Chondrocyte (in vitro differentiated cells): ENCODE results near the gene OTOF. TPM values are rescaled to one million over a fixed set of nuclear protein-coding genes. Genes with fewer than 3 reads are reported as not detected.

Experiments
- DNase-seq: peaks from one replicate; pipeline ENCODE4 v3.0.0; 2021; ENCODE audit warnings: mixed read lengths, low spot score
- H3K27ac Mint-ChIP-seq: one replicate; pipeline ENCODE4 v1.8.0; 2021; ENCODE audit warnings: mild to moderate bottlenecking, moderate library complexity, mixed read lengths; ENCODE audit not compliant: unreplicated experiment
- H3K27me3 Mint-ChIP-seq: 2 replicates; pipeline ENCODE4 v1.8.0; 2021; ENCODE audit warnings: low read depth, mixed read lengths
- H3K36me3 Mint-ChIP-seq: 2 replicates; pipeline ENCODE4 v1.8.0; 2021; ENCODE audit warnings: low read depth, mixed read lengths
- H3K4me1 Mint-ChIP-seq: 2 replicates; pipeline ENCODE4 v1.8.0; 2021; ENCODE audit warnings: low read depth, mild to moderate bottlenecking, mixed read lengths
- H3K4me3 Mint-ChIP-seq: one replicate; pipeline ENCODE4 v1.8.0; 2021; ENCODE audit warnings: mild to moderate bottlenecking, moderate library complexity, mixed read lengths; ENCODE audit not compliant: unreplicated experiment
- H3K9me3 Mint-ChIP-seq: 2 replicates; pipeline ENCODE4 v1.8.0; 2021; ENCODE audit warnings: low read depth, mixed read lengths
- total RNA-seq: library from RNA; stranded (reverse); gene quantifications from 3 replicates; pipeline ENCODE4 v1.2.1, GENCODE V29; 2021
- TF ChIP-seq, protein P1 (sequence below): fragments of 200-600 bp; sonication (generic); IDR thresholded peaks from 2 replicates; pipeline ENCODE4 v1.5.0; 2021; ENCODE audit warnings: antibody characterized with exemption, mild to moderate bottlenecking, moderate library complexity

OTOF gene
- total RNA-seq, 1 donor from 2014 or later = not detected

DNA sequence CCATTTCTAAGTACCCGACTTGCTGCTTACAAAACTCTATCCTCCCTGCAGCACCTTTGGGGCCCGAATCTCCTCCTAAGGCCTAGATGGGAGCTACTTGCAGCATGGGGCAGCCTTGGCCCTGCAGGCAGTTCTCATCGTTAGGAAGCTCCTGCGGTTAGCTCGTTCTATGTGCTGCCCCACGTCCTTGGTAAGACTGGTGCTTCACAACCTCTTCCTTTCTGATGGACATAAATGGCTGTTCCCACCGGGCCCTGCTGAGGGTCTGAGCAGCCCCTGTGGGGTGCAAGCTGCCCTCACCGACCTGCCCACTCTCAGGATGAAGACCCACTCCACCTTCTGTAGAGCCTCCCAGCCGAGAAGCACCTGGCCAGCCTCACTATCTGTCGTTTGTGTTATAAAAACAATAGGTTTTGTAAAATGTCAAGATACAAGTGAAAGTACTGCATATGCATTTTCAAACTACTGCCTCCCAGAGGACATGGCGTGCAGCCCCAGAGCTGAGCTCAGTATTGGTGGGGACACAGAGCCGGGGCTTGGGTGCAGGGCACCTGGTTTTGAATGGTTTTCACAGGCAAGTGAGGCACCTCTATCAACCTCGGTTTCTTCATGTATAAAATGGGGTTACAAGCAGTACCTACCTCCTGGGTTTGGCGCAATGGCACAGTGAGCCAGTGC, 19.4 kb downstream of the OTOF start:
- H3K27me3 Mint-ChIP-seq = peaks cover 8% of the 10 kb centered on the region
- TF ChIP-seq, protein P1, sequence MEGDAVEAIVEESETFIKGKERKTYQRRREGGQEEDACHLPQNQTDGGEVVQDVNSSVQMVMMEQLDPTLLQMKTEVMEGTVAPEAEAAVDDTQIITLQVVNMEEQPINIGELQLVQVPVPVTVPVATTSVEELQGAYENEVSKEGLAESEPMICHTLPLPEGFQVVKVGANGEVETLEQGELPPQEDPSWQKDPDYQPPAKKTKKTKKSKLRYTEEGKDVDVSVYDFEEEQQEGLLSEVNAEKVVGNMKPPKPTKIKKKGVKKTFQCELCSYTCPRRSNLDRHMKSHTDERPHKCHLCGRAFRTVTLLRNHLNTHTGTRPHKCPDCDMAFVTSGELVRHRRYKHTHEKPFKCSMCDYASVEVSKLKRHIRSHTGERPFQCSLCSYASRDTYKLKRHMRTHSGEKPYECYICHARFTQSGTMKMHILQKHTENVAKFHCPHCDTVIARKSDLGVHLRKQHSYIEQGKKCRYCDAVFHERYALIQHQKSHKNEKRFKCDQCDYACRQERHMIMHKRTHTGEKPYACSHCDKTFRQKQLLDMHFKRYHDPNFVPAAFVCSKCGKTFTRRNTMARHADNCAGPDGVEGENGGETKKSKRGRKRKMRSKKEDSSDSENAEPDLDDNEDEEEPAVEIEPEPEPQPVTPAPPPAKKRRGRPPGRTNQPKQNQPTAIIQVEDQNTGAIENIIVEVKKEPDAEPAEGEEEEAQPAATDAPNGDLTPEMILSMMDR = no peak
- H3K9me3 Mint-ChIP-seq = no peaks in the 10 kb centered on the region
- peaks cover 5% of the 10 kb centered on the region for H3K4me1 Mint-ChIP-seq
- no peak overlapping the region for H3K27ac Mint-ChIP-seq
- H3K36me3 Mint-ChIP-seq = peaks cover 3% of the 10 kb centered on the region
- DNase-seq = no peak
- no peak overlapping the region for H3K4me3 Mint-ChIP-seq

DNA sequence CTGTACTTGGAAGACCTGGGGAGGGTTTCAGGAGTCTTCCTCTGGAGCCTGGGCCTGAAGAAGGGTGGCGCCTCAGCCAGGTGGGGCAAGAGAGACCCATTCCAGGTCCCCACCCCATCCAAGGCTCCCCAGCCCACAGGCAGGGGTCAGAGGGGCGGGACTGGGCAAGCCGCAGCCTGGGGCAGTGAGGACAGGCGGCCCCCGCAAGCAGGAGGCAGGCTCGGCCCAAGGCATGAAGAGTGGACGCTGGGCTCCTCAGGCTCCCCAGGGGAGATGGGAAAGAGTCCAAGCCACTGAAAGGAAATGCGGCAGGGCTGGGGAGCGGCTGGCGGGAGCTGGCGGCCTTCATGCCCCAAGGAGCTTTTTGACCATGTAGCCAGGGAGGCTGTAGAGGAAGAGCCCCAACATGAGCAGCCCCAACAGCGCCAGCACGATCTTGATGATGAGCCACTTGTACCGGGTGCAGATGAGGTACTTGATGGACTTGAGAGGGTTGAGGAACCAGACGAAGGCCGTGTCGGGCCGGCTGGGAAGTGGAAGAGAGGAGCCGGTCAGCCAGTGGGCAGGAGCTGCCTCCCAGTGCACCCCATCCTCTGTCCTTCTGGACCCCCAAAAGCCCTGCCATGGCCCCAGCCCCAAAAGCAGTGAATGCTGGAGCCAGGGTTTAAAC, 20.1 kb downstream of the OTOF start:
- DNase-seq = no peak

DNA sequence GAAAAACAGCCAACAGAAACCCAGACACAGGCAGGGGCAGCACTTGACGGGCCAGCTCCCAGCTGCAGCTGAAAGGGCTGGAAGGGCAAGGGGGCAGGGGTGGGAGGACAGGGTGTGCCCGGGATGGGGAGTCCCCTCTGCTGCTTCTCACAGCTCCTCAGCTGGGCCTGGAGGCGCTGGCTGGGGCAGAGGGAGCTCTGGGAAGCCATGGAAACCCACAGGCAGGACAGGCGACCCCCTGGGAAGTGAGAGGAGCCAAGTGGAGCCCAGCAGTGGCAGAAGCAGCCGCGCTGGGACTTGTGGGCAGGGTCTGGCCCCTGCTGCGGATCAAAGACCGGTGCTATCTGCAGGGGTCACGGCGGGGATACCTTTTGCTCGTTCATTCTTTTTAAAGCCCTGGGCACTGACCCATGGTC, 20.7 kb downstream of the OTOF start:
- Mint-ChIP-seq H3K4me1 (no peaks in the 10 kb centered on the region), H3K27me3 (peaks cover 12% of the 10 kb centered on the region), H3K27ac (no peak overlapping the region), H3K4me3 (no peak overlapping the region), H3K36me3 (peaks cover 3% of the 10 kb centered on the region), H3K9me3 (no peaks in the 10 kb centered on the region)
- TF ChIP-seq, protein P1 = no peak
- DNase-seq = no peak

More for the DNA sequence above, 20.1 kb downstream of the OTOF start:
- TF ChIP-seq, protein P1 = no peak
- Mint-ChIP-seq H3K9me3 (no peaks in the 10 kb centered on the region), H3K4me1 (peaks cover 5% of the 10 kb centered on the region), H3K36me3 (peaks cover 3% of the 10 kb centered on the region), H3K27ac (no peak overlapping the region), H3K4me3 (no peak overlapping the region), H3K27me3 (peaks cover 12% of the 10 kb centered on the region)

DNA sequence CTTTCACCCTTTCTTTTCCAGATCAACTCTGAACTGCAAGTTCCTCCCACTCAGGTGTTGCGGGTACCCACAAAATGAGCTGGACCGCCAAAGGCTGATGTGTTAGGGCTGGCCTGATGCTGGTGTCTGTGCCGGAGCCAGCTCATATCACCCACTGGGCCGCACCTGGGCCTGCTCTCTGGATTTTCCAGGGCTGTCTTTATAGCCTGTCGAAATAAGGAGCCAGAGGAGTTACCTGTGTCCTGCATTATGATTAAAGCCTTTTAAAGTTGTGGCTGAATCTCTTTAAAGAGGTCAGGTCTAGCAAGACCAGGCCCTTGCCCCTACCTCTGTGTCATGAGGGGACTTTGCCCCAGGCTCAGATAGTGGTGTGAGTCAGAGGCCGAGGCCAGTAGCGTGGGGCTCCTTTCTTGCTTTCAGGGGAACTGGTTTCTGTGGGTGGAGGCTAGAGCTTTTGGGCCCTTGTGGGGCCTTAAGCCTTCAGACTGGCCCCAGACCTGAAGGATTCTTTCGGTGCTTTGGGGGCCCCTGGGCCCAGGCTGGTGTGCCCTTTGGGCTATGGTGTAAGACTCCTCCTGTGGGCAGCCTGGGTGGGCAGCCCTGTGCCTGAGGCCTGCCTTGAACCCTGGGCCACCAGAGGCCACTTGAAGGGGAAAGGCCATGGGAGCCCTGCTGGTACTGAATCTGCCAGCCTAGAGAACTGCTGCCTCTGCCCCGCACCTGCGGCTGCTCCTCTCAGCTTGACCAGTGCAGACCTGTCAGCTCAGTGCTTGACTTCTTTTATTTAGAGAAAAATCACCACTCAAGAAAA, 21.3 kb downstream of the OTOF start:
- no peak overlapping the region for H3K27ac Mint-ChIP-seq
- no peak for DNase-seq
- H3K36me3 Mint-ChIP-seq = peaks cover 3% of the 10 kb centered on the region
- H3K27me3 Mint-ChIP-seq = peaks cover 12% of the 10 kb centered on the region
- H3K4me3 Mint-ChIP-seq = no peak overlapping the region
- H3K4me1 Mint-ChIP-seq = no peaks in the 10 kb centered on the region
- H3K9me3 Mint-ChIP-seq = peaks cover 2% of the 10 kb centered on the region
- TF ChIP-seq, protein P1 = no peak
